Measurements from ENCODE around the gene PRAMEF12.

The PRAMEF12 gene

DNA sequence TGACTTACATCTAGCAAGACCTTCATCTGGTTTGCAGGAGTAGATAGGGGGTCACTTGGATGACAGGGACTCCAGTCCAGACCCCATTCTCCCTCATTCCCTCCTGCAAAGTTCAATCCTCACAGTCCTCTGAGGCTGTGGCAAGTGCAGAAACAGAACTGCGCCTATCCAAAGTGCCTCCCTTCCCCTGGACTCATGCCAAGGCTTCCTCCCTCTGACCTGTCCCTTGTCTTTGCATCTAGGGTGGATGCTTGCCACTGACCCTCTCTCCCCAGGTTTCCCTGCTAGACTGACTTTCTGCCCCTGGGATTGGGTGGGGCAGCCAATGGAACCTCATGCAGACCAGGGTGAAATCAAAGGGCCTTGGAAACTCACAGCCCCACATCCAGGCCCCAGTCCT is 36.4 kb downstream of the PRAMEF12 start:
- H3K27ac ChIP-seq (ENCODE audit: extremely low read depth, low read depth, low read length) = no peak overlapping the region
- POLR2A ChIA-PET = no interaction called here
- CTCF ChIA-PET = no interaction called here
- no peaks in the 10 kb centered on the region for H3K4me1 ChIP-seq (ENCODE audit: control insufficient read depth, insufficient read depth, low read length)
- H3K36me3 ChIP-seq (ENCODE audit: control insufficient read depth in 2 of 2, insufficient read depth in 1 of 2, low read length in 2 of 2) = no peaks in the 10 kb centered on the region
- no peak for TF ChIP-seq ZNF530 (tag by site-specific recombination; IDR thresholded peaks at IDR 0.05; ENCODE audit: low read depth)
- TF ChIP-seq ZNF747 (tag by site-specific recombination; IDR thresholded peaks at IDR 0.05) = no peak
- no peak for TF ChIP-seq ZNF777 (tag by site-specific recombination; IDR thresholded peaks at IDR 0.05; ENCODE audit: borderline replicate concordance)
- TF ChIP-seq, protein P1, sequence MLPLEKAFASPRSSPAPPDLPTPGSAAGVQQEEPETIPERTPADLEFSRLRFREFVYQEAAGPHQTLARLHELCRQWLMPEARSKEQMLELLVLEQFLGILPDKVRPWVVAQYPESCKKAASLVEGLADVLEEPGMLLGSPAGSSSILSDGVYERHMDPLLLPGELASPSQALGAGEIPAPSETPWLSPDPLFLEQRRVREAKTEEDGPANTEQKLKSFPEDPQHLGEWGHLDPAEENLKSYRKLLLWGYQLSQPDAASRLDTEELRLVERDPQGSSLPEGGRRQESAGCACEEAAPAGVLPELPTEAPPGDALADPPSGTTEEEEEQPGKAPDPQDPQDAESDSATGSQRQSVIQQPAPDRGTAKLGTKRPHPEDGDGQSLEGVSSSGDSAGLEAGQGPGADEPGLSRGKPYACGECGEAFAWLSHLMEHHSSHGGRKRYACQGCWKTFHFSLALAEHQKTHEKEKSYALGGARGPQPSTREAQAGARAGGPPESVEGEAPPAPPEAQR (tag by site-specific recombination; IDR thresholded peaks at IDR 0.05) = no peak
- H3K4me3 ChIP-seq (ENCODE audit: low read depth, low read length) = no peak overlapping the region
- H3K9me3 ChIP-seq (ENCODE audit: control insufficient read depth, insufficient read depth, low read depth, low read length) = no peaks in the 10 kb centered on the region

- TF ChIP-seq PRDM4 (tag by site-specific recombination; IDR thresholded peaks at IDR 0.05) (no peak), HIC1 (tag by site-specific recombination; IDR thresholded peaks at IDR 0.05) (no peak), ZIC2 (tag by site-specific recombination; IDR thresholded peaks at IDR 0.05) (no peak), PRDM2 (tag by site-specific recombination; IDR thresholded peaks at IDR 0.05; ENCODE audit: borderline replicate concordance) (no peak), ZNF707 (tag by site-specific recombination; IDR thresholded peaks at IDR 0.05) (no peak), ZNF138 (tag by site-specific recombination; IDR thresholded peaks at IDR 0.05; ENCODE audit: borderline replicate concordance) (no peak), ZNF704 (tag by site-specific recombination; IDR thresholded peaks at IDR 0.05) (no peak), PRDM1 (tag by site-specific recombination; IDR thresholded peaks at IDR 0.05) (no peak), ZSCAN16 (tag by site-specific recombination; IDR thresholded peaks at IDR 0.05) (no peak), HOXC10 (CRISPR knock-in tag; IDR thresholded peaks at IDR 0.05) (no peak), ZNF768 (tag by site-specific recombination; IDR thresholded peaks at IDR 0.05) (no peak), ZNF266 (tag by site-specific recombination; IDR thresholded peaks at IDR 0.05; ENCODE audit: low read depth) (no peak)
- TF ChIP-seq, protein P1 (tag by site-specific recombination; IDR thresholded peaks at IDR 0.05) = no peak
- ChIA-PET CTCF (no interaction called here), POLR2A (no interaction called here)
- H3K9me3 ChIP-seq (ENCODE audit: control insufficient read depth, insufficient read depth, low read depth, low read length) = no peaks in the 10 kb centered on the region
- H3K4me1 ChIP-seq (ENCODE audit: control insufficient read depth, insufficient read depth, low read length) = no peaks in the 10 kb centered on the region
- no peak overlapping the region for H3K27ac ChIP-seq (ENCODE audit: extremely low read depth, low read depth, low read length)
- no peaks in the 10 kb centered on the region for H3K36me3 ChIP-seq (ENCODE audit: control insufficient read depth in 2 of 2, insufficient read depth in 1 of 2, low read length in 2 of 2)
- no peak overlapping the region for H3K4me3 ChIP-seq (ENCODE audit: low read depth, low read length)
Observed at GRCh38 chr1:12810691-12811408, 37.3 kb downstream of the PRAMEF12 start.

Data from HEK293 (cell line).